GM12872 (cell line): ENCODE measurements around the gene BIN2.

ENCODE experiments used
- TF ChIP-seq, protein P1 (sequence below): IDR thresholded peaks from 3 replicates; pipeline ENCODE4 v1.5.1; 2011; ENCODE audit warnings: low read depth, mild to moderate bottlenecking, low read length, moderate library complexity; ENCODE audit not compliant: insufficient read depth

BIN2 gene

DNA sequence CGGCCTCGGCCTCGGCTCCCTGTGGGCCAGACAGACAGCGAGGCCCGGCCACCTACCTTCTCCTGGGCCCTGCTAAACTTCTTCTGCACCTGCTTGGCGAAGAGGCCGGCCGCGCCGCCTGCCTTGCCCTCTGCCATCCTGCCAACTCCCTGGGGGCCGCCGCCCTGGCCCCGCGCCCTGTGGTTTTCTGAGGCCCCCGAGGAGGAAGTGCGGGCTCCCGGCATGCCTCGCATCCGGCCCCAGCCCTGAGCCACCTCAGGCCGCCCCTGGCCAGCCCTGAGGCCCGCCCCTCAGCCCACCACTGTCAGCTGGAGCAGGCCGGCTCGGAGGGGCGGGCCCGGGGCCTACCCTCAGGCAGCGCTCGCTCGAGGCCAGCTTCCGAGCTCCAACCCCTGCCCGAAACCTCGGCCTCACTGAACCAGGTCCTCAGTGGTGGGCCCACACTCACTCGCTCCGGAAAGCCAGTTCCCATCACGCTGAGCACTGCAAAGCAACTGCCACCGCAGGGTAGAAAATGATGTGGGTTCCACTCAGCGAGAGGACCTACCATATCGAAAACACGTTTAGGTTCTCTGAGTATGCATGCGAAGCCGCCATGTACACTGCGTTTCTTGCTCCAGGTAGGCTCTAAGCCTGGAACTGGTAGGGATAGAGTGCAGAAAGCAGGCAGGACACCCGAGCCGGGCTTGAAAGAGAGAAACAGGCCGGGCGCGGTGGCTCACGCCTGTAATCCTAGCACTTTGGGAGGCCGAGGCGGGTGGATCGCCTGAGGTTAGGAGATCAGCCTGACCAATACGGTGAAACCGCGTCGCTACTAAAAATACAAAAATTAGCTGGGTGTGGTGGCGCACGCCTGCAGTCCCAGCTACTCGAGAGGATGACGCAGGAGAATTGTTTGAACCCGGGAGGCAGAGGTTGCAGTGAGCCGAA lies at the start of gene BIN2:
Gene BIN2 (minus strand): TSS at position 209 of the 930 bp plus-strand sequence. CDS start 72 bp downstream, at position 137.
- TF ChIP-seq, protein P1, sequence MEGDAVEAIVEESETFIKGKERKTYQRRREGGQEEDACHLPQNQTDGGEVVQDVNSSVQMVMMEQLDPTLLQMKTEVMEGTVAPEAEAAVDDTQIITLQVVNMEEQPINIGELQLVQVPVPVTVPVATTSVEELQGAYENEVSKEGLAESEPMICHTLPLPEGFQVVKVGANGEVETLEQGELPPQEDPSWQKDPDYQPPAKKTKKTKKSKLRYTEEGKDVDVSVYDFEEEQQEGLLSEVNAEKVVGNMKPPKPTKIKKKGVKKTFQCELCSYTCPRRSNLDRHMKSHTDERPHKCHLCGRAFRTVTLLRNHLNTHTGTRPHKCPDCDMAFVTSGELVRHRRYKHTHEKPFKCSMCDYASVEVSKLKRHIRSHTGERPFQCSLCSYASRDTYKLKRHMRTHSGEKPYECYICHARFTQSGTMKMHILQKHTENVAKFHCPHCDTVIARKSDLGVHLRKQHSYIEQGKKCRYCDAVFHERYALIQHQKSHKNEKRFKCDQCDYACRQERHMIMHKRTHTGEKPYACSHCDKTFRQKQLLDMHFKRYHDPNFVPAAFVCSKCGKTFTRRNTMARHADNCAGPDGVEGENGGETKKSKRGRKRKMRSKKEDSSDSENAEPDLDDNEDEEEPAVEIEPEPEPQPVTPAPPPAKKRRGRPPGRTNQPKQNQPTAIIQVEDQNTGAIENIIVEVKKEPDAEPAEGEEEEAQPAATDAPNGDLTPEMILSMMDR = no peak

DNA sequence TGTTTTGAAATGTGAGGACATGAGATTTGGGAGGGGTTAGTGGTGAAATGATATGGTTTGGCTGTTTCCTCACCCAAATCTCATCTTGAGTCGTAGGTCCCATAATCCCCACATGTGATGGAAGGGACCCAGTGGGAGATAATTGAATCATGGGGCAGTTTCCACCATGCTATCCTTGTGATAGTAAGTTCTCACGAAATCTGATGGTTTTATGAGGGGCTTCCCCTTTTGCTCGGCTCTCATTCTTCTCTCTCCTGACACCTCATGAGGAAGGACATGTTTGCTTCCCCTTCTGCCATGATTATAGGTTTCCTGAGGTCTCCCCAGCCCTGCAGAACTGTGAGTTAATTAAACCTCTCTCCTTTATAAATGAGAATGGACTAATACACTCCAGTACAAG lies 49.2 kb upstream of the BIN2 start:
- TF ChIP-seq, protein P1 = no peak

DNA sequence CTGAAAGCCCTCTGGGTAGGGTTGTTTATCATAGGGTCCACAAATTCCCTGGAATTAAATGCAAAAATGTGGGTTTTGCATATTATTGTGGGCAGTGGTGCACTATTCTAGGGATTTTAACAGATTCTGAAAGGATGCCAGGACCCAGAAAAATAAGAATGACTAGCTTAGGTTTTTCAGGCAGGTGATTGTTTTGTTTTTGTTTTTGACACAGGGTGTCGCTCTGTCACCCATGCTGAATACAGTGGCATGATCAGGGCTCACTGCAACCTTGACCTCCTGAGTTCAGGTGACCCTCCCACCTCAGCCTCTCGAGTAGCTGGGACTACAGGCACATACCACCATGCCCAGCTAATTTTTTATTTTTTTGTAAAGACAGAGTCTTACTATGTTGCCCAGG lies 48.0 kb upstream of the BIN2 start:
- TF ChIP-seq, protein P1 = peak; percentile 12; the same call in 1 of the 3 replicates

DNA sequence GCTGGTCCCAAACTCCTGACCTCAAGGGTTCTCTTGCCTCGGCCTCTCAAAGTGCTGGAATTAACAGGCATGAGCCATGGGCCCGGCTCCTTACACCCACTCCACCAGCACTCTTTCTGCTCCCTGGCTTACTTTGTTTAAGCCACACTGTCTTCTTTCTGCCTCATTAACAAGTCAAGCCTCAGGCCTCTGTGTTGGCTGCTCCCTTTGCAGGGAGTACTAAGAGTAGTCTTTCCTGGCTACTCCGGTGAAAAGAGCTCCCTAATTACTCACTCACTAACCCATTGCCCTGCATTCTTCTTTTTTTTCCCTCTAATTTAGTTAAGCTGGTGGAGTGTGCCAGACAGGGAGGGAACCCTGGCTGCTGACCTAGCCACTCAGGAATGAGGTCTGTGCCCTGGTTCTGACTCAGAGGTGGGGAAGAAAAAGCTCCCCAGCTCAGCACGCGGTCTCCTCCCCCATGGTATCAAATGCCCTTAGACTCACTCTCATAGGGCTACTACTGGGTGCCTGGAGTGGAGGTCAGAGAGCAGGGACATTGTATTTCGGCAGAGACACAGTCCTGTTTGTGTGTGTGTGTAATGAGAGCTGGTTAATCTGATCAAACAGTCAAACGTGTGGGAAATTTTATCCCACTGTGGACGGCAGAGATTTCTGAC lies 47.5 kb upstream of the BIN2 start:
- TF ChIP-seq, protein P1 = no peak

DNA sequence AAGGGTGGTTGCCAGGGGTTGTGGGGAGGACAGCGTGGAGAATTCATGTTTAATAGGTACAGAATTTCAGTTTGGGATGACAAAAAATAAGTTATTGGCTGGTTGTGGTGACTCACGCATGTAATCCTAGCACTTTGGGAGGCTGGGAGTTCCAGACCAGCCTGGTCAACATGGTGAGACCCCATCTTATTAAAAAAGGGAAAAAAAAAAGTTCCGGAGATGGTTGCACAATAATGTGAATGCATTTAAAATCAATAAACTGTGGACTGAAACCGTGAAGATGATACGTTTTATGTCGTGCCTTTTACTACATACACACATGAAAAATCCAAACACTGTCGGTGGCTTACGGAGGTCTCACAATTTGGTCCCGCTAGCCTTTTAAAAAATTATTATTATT lies 46.7 kb upstream of the BIN2 start:
- TF ChIP-seq, protein P1 = no peak

DNA sequence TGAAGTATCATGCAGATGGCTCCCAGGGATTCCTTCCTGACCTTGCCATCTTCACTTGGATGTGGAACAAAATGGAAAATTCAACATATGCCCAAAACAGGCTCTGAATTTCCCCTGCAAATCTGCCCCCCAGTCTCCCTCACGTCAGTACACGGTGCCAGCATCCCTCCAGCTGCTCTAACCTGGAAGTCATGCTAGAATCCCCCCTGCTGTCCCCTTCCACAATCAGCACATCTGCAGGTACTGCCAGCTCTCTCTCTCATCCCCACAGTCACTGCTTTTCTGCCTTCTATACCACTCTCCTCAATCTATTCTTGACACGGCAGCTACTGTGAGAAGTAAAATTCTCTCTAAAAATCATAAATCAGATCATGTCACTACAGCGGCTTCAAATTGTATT lies 45.6 kb upstream of the BIN2 start:
- TF ChIP-seq, protein P1 = no peak
